Measurements from ENCODE around the gene SLC36A4.

DNA sequence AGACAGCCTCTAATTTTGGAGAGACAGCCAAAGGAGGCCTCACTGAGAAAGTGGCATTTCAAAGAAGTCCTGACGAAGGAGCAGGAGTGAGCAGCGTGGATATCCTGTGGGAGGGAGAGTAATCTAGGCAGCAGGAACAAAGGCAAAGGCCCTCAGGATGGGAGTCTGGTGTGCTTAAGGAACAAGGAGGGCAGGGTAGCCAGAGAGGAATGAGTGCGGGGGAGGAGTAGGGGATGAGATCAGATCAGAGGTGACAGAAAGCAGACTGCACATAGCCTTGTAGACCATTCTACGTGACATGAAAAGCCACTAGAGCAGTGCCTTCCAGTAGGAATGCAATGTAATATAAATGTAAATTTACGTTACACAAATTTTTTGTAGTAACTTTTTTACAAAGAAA is 5.6 kb downstream of the SLC36A4 start:
- TF ChIP-seq, protein P1, sequence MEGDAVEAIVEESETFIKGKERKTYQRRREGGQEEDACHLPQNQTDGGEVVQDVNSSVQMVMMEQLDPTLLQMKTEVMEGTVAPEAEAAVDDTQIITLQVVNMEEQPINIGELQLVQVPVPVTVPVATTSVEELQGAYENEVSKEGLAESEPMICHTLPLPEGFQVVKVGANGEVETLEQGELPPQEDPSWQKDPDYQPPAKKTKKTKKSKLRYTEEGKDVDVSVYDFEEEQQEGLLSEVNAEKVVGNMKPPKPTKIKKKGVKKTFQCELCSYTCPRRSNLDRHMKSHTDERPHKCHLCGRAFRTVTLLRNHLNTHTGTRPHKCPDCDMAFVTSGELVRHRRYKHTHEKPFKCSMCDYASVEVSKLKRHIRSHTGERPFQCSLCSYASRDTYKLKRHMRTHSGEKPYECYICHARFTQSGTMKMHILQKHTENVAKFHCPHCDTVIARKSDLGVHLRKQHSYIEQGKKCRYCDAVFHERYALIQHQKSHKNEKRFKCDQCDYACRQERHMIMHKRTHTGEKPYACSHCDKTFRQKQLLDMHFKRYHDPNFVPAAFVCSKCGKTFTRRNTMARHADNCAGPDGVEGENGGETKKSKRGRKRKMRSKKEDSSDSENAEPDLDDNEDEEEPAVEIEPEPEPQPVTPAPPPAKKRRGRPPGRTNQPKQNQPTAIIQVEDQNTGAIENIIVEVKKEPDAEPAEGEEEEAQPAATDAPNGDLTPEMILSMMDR (CRISPR knock-in tag; IDR thresholded peaks at IDR 0.05): no peak
- no peak for TF ChIP-seq POLR2AphosphoS5 (IDR thresholded peaks at IDR 0.05; ENCODE audit: low read depth, low read length)
- TF ChIP-seq CEBPB (IDR thresholded peaks at IDR 0.05; ENCODE audit: borderline replicate concordance, low read depth, low read length): no peak
- no peak for TF ChIP-seq ETV6 (CRISPR knock-in tag; conservative IDR thresholded peaks at IDR 0.05)
- no peak for TF ChIP-seq TCF7L2 (IDR thresholded peaks at IDR 0.05; ENCODE audit: low read depth, low read length)
- TF ChIP-seq MED1 (CRISPR knock-in tag; IDR thresholded peaks at IDR 0.05): no peak
- no peak for TF ChIP-seq KDM1A (CRISPR knock-in tag; IDR thresholded peaks at IDR 0.05)
- no peak for TF ChIP-seq ZFX (CRISPR knock-in tag; IDR thresholded peaks at IDR 0.05; ENCODE audit: low read depth)
- TF ChIP-seq TBL1XR1 (IDR thresholded peaks at IDR 0.05; ENCODE audit: borderline replicate concordance, low read length, partially characterized antibody): no peak
- TF ChIP-seq RFX5 (IDR thresholded peaks at IDR 0.05; ENCODE audit: low read depth, low read length): no peak
- no peak for TF ChIP-seq RXRA (CRISPR knock-in tag; IDR thresholded peaks at IDR 0.05)
- no peak for TF ChIP-seq NFIC (IDR thresholded peaks at IDR 0.05; ENCODE audit: low read length)
- TF ChIP-seq, protein P2, sequence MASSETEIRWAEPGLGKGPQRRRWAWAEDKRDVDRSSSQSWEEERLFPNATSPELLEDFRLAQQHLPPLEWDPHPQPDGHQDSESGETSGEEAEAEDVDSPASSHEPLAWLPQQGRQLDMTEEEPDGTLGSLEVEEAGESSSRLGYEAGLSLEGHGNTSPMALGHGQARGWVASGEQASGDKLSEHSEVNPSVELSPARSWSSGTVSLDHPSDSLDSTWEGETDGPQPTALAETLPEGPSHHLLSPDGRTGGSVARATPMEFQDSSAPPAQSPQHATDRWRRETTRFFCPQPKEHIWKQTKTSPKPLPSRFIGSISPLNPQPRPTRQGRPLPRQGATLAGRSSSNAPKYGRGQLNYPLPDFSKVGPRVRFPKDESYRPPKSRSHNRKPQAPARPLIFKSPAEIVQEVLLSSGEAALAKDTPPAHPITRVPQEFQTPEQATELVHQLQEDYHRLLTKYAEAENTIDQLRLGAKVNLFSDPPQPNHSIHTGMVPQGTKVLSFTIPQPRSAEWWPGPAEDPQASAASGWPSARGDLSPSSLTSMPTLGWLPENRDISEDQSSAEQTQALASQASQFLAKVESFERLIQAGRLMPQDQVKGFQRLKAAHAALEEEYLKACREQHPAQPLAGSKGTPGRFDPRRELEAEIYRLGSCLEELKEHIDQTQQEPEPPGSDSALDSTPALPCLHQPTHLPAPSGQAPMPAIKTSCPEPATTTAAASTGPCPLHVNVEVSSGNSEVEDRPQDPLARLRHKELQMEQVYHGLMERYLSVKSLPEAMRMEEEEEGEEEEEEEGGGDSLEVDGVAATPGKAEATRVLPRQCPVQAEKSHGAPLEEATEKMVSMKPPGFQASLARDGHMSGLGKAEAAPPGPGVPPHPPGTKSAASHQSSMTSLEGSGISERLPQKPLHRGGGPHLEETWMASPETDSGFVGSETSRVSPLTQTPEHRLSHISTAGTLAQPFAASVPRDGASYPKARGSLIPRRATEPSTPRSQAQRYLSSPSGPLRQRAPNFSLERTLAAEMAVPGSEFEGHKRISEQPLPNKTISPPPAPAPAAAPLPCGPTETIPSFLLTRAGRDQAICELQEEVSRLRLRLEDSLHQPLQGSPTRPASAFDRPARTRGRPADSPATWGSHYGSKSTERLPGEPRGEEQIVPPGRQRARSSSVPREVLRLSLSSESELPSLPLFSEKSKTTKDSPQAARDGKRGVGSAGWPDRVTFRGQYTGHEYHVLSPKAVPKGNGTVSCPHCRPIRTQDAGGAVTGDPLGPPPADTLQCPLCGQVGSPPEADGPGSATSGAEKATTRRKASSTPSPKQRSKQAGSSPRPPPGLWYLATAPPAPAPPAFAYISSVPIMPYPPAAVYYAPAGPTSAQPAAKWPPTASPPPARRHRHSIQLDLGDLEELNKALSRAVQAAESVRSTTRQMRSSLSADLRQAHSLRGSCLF (CRISPR knock-in tag; IDR thresholded peaks at IDR 0.05; ENCODE audit: borderline replicate concordance): no peak
- TF ChIP-seq, protein P3, sequence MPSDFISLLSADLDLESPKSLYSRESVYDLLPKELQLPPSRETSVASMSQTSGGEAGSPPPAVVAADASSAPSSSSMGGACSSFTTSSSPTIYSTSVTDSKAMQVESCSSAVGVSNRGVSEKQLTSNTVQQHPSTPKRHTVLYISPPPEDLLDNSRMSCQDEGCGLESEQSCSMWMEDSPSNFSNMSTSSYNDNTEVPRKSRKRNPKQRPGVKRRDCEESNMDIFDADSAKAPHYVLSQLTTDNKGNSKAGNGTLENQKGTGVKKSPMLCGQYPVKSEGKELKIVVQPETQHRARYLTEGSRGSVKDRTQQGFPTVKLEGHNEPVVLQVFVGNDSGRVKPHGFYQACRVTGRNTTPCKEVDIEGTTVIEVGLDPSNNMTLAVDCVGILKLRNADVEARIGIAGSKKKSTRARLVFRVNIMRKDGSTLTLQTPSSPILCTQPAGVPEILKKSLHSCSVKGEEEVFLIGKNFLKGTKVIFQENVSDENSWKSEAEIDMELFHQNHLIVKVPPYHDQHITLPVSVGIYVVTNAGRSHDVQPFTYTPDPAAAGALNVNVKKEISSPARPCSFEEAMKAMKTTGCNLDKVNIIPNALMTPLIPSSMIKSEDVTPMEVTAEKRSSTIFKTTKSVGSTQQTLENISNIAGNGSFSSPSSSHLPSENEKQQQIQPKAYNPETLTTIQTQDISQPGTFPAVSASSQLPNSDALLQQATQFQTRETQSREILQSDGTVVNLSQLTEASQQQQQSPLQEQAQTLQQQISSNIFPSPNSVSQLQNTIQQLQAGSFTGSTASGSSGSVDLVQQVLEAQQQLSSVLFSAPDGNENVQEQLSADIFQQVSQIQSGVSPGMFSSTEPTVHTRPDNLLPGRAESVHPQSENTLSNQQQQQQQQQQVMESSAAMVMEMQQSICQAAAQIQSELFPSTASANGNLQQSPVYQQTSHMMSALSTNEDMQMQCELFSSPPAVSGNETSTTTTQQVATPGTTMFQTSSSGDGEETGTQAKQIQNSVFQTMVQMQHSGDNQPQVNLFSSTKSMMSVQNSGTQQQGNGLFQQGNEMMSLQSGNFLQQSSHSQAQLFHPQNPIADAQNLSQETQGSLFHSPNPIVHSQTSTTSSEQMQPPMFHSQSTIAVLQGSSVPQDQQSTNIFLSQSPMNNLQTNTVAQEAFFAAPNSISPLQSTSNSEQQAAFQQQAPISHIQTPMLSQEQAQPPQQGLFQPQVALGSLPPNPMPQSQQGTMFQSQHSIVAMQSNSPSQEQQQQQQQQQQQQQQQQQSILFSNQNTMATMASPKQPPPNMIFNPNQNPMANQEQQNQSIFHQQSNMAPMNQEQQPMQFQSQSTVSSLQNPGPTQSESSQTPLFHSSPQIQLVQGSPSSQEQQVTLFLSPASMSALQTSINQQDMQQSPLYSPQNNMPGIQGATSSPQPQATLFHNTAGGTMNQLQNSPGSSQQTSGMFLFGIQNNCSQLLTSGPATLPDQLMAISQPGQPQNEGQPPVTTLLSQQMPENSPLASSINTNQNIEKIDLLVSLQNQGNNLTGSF (CRISPR knock-in tag; IDR thresholded peaks at IDR 0.05): no peak

Measured in HepG2 (cell line).